Thyroid gland (tissue), 4 donors: ENCODE measurements around the gene TLDC2.
"Not testable (repeated sequence)": the region's sequence is repeated elsewhere in the genome, so short reads cannot be mapped to it uniquely, and the experiment has no call there.

ENCODE experiments used
- CTCF ChIP-seq, 6 experiments: fragments of 200-600 bp in 3 of 6; fragments of 450-650 bp in 3 of 6; sonication (generic) in 3 of 6; IDR thresholded peaks; one replicate each; pipeline ENCODE4 v1.5.1; 2016 to 2019; ENCODE audit warnings: antibody characterized with exemption in 6 of 6, mild to moderate bottlenecking in 2 of 6, inconsistent platforms in 1 of 6, moderate library complexity in 1 of 6
- POLR2A ChIP-seq, 2 donors: fragments of 450-650 bp; IDR thresholded peaks; one replicate each; pipeline ENCODE4 v1.6.1; 2017; ENCODE audit warnings: antibody characterized with exemption in 2 of 2, mild to moderate bottlenecking in 2 of 2, moderate library complexity in 1 of 2

- TF ChIP-seq CTCF, POLR2A (IDR thresholded peaks at IDR 0.05): not testable (repeated sequence)
Measured at GRCh38 chr20:36875093-36875492, 845 bp upstream of the TLDC2 start.
